HUES6 (cell line): Measurements from ENCODE around the gene MYEOV.

ENCODE experiments used
- H3K27ac ChIP-seq: 2 replicates; pipeline ENCODE4 v1.7.0; 2013; ENCODE audit warnings: low read depth, mild to moderate bottlenecking, low read length, inconsistent platforms
- H3K27me3 ChIP-seq: 2 replicates; pipeline ENCODE4 v1.6.1; 2013; ENCODE audit warnings: low read length; ENCODE audit not compliant: control insufficient read depth, insufficient read depth
- H3K36me3 ChIP-seq: 2 replicates; pipeline ENCODE4 v1.6.1; 2013; ENCODE audit warnings: low read length; ENCODE audit not compliant: control insufficient read depth, insufficient read depth
- H3K4me1 ChIP-seq: 2 replicates; pipeline ENCODE4 v1.6.1; 2013; ENCODE audit warnings: low read length; ENCODE audit not compliant: control insufficient read depth, insufficient read depth
- H3K4me3 ChIP-seq: 2 replicates; pipeline ENCODE4 v1.5.1; 2013; ENCODE audit warnings: low read depth, low read length
- H3K9ac ChIP-seq: one replicate; pipeline ENCODE4 v1.6.1; 2013; ENCODE audit warnings: mild to moderate bottlenecking, low read length
- H3K9me3 ChIP-seq: 2 replicates; pipeline ENCODE4 v1.6.1; 2013; ENCODE audit warnings: low read depth, low read length; ENCODE audit not compliant: control insufficient read depth, insufficient read depth

MYEOV gene

DNA sequence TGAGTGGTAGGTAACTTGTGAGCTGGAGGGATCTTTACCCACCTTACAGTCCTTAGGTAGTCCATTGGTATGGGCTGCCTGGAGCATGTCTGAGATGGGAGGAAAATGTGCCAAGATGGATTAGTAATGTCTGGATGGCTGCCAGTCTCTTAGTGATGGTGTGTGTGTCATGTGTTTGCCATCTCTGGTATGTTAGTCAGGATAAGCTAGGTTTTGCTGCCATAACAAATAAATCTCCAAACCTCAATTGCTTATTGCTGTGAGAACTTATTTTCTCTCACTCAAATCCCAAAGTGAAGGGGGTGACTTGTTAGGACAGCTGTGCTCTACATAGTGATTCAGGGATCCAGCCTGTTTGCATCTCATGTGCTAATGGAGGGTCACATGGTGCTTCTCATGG is 40.9 kb upstream of the MYEOV start:
- no peak overlapping the region for H3K27ac ChIP-seq
- H3K36me3 ChIP-seq = no peaks in the 10 kb centered on the region
- H3K27me3 ChIP-seq = peaks cover 30% of the 10 kb centered on the region
- peaks cover 30% of the 10 kb centered on the region for H3K4me1 ChIP-seq
- peaks cover 16% of the 10 kb centered on the region for H3K9me3 ChIP-seq
- no peak overlapping the region for H3K4me3 ChIP-seq
- H3K9ac ChIP-seq = no peak overlapping the region

DNA sequence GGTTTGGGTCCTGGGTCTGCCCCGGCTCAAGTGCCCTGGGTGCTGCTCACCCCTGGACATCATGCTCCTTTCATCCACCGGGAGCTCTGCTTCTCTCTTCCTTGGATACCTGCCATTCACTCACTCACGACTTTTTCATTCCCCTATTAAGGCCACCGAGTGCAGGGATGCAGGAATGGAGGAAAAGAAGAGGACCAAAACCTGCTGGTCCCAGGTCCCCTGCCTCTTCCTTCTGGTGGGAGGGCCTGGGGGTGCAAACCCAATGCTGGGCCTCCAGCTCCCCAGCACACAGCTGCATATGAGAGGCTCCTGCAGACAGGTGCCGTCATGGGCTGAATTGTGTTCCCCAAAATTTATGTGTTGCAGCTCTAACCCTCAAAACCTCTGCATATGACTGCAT is 36.8 kb upstream of the MYEOV start:
- H3K4me3 ChIP-seq = no peak overlapping the region
- H3K9ac ChIP-seq = no peak overlapping the region
- peaks cover 18% of the 10 kb centered on the region for H3K9me3 ChIP-seq
- H3K27ac ChIP-seq = no peak overlapping the region
- H3K36me3 ChIP-seq = no peaks in the 10 kb centered on the region
- H3K27me3 ChIP-seq = peaks cover 5% of the 10 kb centered on the region; the same call in 1 of the 2 replicates
- peaks cover 15% of the 10 kb centered on the region for H3K4me1 ChIP-seq

DNA sequence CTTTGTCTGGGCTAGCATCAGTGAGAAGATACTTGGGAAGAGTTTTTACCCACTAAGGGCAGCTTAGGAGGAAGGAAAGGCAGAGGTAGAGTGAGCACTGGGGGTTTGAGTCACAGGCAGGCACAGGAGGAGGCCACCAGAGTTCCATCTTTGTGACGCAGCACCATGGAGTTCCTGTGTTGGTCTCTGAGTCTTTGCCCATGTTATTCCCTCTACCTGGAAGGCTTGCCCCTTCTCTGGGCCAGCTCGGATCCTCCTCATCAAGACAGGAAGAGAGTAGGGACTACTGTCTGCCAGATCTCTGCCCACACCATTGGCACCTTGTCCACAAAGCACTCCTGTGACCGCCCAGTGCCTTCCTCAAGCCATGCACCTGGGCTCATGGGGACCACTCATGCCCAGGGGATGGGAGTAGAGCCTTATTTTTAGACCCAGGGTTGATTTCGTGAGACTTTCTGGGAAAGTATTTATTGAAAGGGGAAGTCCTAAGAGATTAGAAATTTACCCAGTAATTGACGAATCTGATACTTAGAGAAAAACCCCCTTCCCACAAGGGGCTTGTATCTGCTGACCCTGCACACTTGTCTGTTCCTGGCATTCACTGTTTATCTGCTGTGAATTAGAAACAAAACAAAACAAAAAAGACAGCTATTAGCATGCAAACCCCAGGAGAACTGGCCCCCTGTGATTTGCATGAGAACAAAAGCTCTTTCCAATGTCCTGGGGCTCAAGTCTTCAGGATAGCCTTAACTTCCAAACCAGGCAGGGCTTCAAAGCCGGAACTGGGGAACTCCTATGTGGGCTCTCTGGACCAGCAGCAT is 35.9 kb upstream of the MYEOV start:
- no peak overlapping the region for H3K27ac ChIP-seq
- no peak overlapping the region for H3K9ac ChIP-seq
- peaks cover 18% of the 10 kb centered on the region for H3K9me3 ChIP-seq
- peaks cover 15% of the 10 kb centered on the region for H3K4me1 ChIP-seq
- H3K36me3 ChIP-seq = no peaks in the 10 kb centered on the region
- no peak overlapping the region for H3K4me3 ChIP-seq
- H3K27me3 ChIP-seq = peaks cover 5% of the 10 kb centered on the region; the same call in 1 of the 2 replicates

DNA sequence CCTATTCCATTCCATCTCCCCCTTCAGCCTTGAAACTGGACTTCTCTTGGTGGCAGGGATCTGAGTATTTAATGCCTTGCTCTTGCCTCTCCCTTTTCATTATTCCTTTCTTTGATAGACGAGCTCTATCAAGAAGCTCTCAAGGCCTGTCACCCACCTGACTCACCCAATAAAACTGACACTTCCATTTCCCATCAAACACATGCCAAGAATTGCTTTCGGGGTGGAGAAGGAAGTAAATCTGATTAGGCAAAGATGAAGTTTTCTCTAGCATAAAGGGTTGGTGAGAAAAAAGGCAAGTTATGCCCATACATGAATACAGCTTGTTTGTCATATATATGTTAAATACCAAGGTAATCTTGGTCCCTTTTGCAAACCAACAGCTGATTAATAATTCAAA is 34.9 kb upstream of the MYEOV start:
- H3K27ac ChIP-seq = no peak overlapping the region
- peaks cover 15% of the 10 kb centered on the region for H3K4me1 ChIP-seq
- H3K36me3 ChIP-seq = no peaks in the 10 kb centered on the region
- peaks cover 5% of the 10 kb centered on the region; the same call in 1 of the 2 replicates for H3K27me3 ChIP-seq
- no peak overlapping the region for H3K9ac ChIP-seq
- H3K9me3 ChIP-seq = peaks cover 12% of the 10 kb centered on the region
- no peak overlapping the region for H3K4me3 ChIP-seq

DNA sequence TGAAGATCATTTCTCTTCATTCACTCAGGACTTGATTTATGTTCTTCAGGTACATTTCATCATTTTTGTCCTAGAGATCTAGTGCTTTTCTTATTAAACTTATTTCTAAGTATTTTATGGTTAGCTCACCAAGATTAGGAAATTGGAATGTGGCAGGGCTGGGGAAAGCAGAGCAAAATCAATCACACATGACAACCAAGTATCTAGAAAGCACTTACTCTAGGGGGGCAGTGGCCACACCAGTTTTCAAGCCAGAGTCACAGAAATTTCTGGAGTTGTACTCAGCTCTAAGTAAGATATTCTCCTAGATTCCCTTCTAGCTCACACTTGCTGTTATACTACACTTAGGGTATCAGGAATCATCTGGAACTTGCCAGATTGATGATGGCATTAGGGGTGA is 33.3 kb upstream of the MYEOV start:
- H3K36me3 ChIP-seq = no peaks in the 10 kb centered on the region
- no peak overlapping the region for H3K4me3 ChIP-seq
- H3K4me1 ChIP-seq = peaks cover 15% of the 10 kb centered on the region
- H3K9me3 ChIP-seq = peaks cover 7% of the 10 kb centered on the region
- no peak overlapping the region for H3K9ac ChIP-seq
- H3K27ac ChIP-seq = no peak overlapping the region
- peaks cover 5% of the 10 kb centered on the region; the same call in 1 of the 2 replicates for H3K27me3 ChIP-seq

GRCh38 chr11:69261116-69261515 is 32.8 kb upstream of the MYEOV start:
- Histone ChIP-seq H3K9ac (no peak overlapping the region), H3K4me3 (no peak overlapping the region), H3K27me3 (peaks cover 5% of the 10 kb centered on the region; the same call in 1 of the 2 replicates), H3K36me3 (no peaks in the 10 kb centered on the region), H3K4me1 (peaks cover 15% of the 10 kb centered on the region), H3K27ac (no peak overlapping the region), H3K9me3 (peaks cover 6% of the 10 kb centered on the region)

DNA sequence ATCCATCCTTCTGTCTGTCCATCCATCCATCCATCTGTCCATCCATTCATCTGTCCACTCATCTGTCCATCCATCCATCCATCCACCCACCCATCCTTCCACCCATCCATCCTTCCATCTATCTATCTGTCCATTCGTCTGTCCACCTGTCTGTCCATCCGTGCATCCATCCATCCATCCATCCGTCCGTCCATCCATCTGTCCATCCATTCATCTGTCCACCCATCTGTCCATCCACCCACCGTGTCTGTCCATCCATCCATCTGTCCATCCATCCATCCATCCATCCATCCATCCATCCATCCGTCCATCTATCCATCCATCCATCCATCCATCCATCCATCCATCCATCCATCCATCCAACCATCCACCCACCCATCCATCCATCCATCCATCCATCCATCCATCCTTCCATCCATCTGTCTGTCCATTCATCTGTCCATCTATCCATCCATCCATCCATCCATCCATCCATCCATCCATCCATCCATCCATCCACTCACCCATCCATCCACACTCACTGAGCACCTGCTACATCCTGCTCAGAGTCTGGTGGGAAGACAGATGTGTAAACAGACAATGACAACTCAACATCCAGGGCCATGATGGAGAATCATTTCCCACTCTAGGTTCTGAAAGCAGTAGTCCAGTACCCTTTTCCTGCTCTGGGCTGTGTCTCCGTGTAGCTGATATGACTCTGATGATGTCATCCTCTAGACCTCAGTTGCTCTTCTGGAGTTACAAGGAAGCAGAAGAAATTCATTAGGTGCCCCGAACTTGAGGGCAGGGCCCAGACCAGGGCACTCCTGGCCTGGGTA is 30.8 kb upstream of the MYEOV start:
- Histone ChIP-seq H3K27ac (no peak overlapping the region), H3K27me3 (no peaks in the 10 kb centered on the region), H3K4me3 (no peak overlapping the region), H3K9ac (no peak overlapping the region), H3K9me3 (peaks cover 6% of the 10 kb centered on the region), H3K4me1 (peaks cover 7% of the 10 kb centered on the region), H3K36me3 (no peaks in the 10 kb centered on the region)

GRCh38 chr11:69263736-69264052 is 30.3 kb upstream of the MYEOV start:
- H3K4me1 ChIP-seq = peaks cover 4% of the 10 kb centered on the region; the same call in 1 of the 2 replicates
- H3K27ac ChIP-seq = no peak overlapping the region
- H3K27me3 ChIP-seq = no peaks in the 10 kb centered on the region
- H3K9me3 ChIP-seq = peaks cover 6% of the 10 kb centered on the region
- no peak overlapping the region for H3K9ac ChIP-seq
- no peak overlapping the region for H3K4me3 ChIP-seq
- H3K36me3 ChIP-seq = no peaks in the 10 kb centered on the region

DNA sequence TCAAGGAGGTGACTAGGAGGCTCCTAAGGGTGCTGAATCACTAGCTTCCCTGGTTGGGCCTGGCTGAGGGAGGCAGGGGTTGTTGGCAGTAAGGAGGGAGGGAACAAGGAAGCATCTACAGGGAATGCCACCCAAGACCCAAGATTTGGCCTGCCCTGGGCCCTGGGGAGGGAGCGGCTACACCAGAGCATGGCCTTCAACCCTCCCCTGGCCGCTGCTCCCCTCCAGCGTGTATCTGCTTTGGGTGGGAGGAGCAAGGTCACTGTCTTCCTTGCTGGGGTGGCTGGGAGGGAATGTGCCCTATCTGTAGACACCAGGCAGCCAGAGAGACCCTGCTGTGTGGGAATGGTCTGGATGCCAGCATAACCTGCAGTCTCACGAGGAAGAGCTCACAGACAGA is 29.5 kb upstream of the MYEOV start:
- no peaks in the 10 kb centered on the region for H3K4me1 ChIP-seq
- H3K27ac ChIP-seq = no peak overlapping the region
- no peaks in the 10 kb centered on the region for H3K36me3 ChIP-seq
- no peak overlapping the region for H3K9ac ChIP-seq
- no peaks in the 10 kb centered on the region for H3K27me3 ChIP-seq
- H3K4me3 ChIP-seq = no peak overlapping the region
- H3K9me3 ChIP-seq = peaks cover 6% of the 10 kb centered on the region

GRCh38 chr11:69265210-69265609 is 28.7 kb upstream of the MYEOV start:
- Histone ChIP-seq H3K9ac (no peak overlapping the region), H3K4me1 (no peaks in the 10 kb centered on the region), H3K9me3 (peaks cover 4% of the 10 kb centered on the region; the same call in 1 of the 2 replicates), H3K4me3 (no peak overlapping the region), H3K36me3 (no peaks in the 10 kb centered on the region), H3K27ac (no peak overlapping the region), H3K27me3 (no peaks in the 10 kb centered on the region)

- Histone ChIP-seq H3K36me3 (no peaks in the 10 kb centered on the region), H3K9ac (no peak overlapping the region), H3K4me1 (no peaks in the 10 kb centered on the region), H3K27ac (no peak overlapping the region), H3K27me3 (no peaks in the 10 kb centered on the region), H3K4me3 (no peak overlapping the region), H3K9me3 (peaks cover 4% of the 10 kb centered on the region; the same call in 1 of the 2 replicates)
These were observed 27.9 kb upstream of the MYEOV start for GRCh38 chr11:69265911-69266510.
